ENCODE results near the gene GET3. TPM values are rescaled to one million over a fixed set of nuclear protein-coding genes. Genes with fewer than 3 reads are reported as not detected.

The GET3 gene
- total RNA-seq, 2 experiments from 2014 or later: 90.8 to 91.0 TPM

DNA sequence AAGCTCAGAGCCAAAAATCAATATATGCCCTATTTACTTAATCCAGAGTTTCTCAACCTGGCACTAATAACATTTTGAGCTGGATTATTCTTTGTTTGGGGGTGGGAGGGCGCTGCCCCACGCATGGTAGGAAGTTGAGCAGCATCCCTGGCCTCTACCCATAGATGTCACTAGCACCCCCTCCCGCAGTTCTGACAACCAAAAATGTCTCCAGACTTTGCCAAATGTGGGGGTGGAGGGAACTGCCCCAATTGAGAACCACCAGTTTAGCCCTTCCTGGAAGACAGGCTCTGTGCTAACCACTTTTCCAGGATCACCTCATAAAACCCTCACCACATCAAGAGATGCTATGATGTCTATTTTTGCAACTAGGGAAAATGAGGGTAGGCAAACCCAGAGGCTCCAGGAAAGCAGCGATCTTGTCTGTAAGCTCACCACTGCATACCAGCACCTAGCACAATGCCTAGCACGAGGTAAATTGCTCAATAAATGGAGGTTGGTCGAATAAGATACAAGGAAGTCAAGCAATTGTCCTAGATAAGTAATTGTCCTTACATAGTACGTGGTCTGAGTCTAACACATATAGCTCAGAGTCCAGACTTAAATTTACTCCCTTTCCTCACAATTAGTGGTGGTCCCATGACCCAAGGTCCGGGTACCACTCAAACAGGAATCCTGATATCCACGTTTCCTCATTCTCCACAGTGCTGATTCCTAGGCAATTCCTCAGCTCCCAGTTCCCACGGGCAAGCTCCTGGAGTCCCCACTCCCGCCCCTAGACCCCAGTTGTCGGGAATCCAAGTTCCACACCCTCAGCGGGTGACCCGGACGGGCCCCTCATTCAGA lies 3.7 kb upstream of the GET3 start:
- POLR2A ChIA-PET: interaction anchor here (0.6 to 3.8 kb wide), 6 partner anchors 11 to 220 kb away, joined by 3 to 39 read pairs (median 4); partner anchors contain the start of genes JUNB and TNPO2
- CTCF ChIA-PET: interaction anchor here (0.5 to 3.5 kb wide), 15 partner anchors 8 to 113 kb away, joined by 3 to 11 read pairs (median 4); partner anchors contain the start of genes FBXW9, HOOK2 and RNASEH2A

DNA sequence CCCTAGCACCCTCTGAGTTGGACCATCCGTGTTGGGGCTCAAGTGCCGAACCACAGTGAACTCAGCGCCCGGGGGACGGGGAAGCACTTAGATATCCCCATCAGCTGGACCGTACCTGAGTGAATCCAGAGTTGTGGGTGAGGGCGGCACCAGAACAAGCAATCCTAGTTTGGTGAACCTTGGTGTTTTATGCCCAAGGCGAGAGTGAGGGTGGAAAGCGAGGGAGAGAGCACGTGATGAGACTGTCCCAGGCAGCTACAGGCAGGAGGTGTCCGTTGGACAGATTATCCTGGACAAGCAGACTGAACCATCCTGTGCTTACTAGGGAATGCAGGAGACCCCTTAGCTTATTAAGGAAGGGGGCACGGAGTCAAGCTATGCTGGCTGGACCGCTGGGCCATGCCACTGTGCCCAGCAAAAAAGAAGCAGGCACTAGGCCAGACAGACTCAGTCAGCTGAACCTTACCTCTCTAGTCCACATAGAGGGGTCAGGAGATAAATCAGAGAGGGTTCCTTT lies 596 bp downstream of the GET3 start:
- CTCF ChIA-PET: interaction anchor here (1.6 to 3.0 kb wide), 4 partner anchors 20 to 110 kb away, joined by 4 to 10 read pairs (median 9); no protein-coding TSS in a partner anchor
- POLR2A ChIA-PET: interaction anchor here (0.8 kb wide), 1 partner anchor 54 kb away, joined by 3 read pairs; the partner anchor contains the start of gene JUNB

DNA sequence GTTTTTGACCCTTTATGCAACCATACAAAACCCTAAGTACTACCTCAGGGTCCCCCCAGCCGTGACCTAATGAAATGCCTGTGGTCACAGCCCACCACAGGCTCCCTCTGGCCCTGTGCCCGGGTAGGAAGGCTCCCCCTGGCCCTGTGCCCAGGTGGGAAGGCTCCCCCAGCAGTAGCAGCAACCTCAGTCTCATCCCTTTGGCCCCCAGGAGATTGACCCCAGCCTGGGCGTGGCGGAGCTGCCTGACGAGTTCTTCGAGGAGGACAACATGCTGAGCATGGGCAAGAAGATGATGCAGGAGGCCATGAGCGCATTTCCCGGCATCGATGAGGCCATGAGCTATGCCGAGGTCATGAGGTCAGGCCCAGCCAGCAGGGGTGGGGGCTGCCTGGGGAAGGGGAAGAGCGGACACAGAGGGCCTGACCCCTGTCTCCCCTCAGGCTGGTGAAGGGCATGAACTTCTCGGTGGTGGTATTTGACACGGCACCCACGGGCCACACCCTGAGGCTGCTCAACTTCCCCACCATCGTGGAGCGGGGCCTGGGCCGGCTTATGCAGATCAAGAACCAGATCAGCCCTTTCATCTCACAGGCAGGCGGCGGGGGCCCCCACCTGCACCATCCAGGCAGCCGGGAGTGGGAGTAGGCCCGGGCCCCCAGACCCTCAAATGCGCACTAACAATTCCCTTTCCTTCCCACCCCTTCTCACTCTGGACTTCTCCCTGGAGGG lies 8.0 kb downstream of the GET3 start:
- POLR2A ChIA-PET: no interaction called here

DNA sequence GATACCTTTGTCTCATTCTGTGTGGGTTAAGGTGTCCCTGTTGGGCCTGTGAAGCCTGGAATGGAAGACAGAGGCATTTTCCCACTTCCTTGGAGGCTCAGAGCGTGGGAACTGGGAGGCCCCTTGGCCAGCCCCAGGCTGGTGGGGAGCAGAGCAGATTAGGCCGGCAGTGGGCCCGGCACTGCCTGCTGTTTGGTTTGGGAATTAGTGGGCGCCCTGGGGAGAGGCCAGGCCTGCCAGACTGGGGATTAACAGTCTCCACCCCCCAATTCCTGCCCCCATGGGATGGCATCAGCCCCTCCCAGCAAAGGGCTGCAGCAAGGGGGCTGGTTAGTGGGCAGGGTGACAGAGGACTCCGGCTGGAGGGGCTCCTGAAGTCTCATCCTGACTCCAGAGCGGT lies 11.2 kb downstream of the GET3 start:
- CTCF ChIA-PET: interaction anchor here (2.4 kb wide), 1 partner anchor 100 kb away, joined by 6 read pairs; no protein-coding TSS in a partner anchor
- POLR2A ChIA-PET: no interaction called here

More for the DNA sequence above, 8.0 kb downstream of the GET3 start:
- CTCF ChIA-PET: interaction anchor here (1.3 to 2.9 kb wide), 3 partner anchors 8 to 17 kb away, joined by 4 to 7 read pairs (median 7); partner anchors contain the start of gene GET3

DNA sequence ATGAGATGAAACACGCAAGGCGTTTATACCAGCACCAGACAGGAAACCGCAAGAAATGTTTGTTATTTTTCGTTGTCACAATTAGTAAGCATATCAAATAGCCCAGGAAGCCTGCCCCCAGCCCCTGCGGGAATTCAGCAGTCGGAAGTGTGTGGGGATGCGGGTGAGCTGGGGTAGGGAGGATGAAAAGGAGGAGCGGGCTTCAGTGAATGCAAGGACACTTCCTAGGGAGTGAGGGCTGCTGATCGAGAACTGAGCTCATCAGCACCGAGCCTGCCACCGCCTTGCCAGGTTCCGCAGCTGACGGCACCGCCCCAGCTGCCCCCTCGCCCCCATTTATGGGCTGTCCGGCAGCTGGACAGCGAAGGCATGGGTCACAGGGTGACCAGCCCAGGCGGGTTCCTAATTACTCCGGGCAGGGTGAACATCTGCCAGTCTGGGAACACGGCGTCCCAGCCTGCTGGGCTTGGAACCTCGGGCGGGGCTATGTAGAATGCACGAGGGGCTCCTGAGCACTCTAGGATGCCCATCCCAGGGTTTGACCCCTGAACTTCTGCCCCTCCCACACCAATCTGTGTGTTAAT lies 12.7 kb downstream of the GET3 start:
- POLR2A ChIA-PET: interaction anchor here (0.6 kb wide), 1 partner anchor 26 kb away, joined by 10 read pairs; no protein-coding TSS in a partner anchor

DNA sequence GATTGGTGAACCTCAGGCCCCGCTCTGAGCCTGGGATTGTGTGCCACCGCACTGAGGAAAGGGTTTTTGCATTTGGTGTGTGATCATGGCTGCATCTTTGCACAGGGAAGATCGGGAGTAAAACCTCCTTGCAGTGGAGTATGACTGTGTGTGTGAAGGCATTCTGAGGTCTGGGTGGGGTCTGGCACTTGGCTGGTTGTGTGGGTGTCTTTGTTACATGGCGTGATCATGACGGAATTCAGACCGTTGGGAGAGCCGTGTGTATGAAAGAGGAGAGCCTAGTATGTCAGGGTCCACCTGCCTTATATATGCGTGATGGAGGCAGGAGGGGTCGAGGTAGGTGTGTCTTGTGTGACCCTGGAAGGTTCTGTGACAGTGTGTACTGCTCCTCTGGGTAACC lies 13.6 kb downstream of the GET3 start:
- ChIA-PET CTCF (interaction anchor here (0.6 to 1.5 kb wide), 3 partner anchors 15 to 1909 kb away, joined by 3 to 4 read pairs (median 4); no protein-coding TSS in a partner anchor), POLR2A (no interaction called here)

More for the DNA sequence above, 12.7 kb downstream of the GET3 start:
- CTCF ChIA-PET: interaction anchor here (0.6 to 1.5 kb wide), 3 partner anchors 16 to 1910 kb away, joined by 3 to 4 read pairs (median 4); no protein-coding TSS in a partner anchor

DNA sequence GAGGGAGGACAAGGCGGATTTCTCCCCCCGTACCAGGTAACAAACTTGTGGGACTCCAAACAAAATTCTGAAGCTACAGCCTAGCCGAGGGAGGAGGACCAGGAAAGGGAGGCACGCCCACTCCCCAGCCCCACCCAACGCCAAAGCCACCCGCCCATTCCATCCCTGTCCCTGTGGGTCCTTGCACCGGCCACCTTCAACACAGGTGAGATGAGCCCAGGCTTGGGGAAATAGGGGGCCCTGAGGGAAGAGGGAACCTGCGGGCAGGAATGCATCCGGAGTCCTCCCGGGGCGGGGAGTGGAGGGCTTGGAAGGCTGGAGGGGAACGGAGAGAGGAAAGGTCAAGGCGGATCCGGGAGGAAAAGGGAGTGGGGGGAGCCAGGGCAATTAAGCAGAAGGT lies 14.3 kb downstream of the GET3 start, which contains the start of gene BEST2:
Gene BEST2 (plus strand): TSS at position 157 of the 400 bp plus-strand sequence. CDS start 802 bp downstream, outside the sequence.
- CTCF ChIA-PET: interaction anchor here (1.4 kb wide), 2 partner anchors 12 to 96 kb away, joined by 3 read pairs; no protein-coding TSS in a partner anchor
- POLR2A ChIA-PET: no interaction called here

DNA sequence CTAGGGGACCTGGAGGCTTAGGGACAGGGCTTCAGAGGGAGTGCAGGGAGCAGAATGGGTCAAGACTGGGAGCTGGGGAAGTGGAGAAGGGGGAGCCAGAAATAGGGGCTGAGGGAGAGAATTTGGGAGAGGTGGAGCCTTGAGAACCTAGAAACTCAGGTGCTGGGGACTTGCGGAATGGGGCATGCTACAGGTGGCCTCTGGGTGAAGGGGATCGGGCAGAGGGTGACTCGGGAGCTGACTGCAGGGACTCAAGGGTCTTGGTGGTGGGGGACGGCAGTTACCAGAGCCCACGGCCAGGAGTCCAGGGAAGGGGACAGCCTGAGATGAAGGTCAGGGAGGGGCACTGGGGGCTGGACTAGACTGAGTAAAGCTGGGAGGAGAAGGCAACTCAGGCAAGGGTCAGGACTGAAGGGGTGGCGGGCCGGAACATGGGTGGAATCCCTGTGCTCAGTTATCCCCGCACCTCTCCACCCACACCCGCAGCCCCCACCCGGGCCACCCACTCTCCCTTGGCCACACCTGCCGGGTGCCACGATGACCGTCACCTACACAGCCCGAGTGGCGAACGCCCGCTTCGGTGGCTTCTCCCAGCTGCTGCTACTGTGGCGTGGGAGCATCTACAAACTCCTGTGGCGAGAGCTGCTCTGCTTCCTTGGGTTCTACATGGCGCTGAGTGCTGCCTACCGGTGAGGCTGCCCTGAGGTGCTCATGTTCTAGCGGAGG lies 14.9 kb downstream of the GET3 start:
- POLR2A ChIA-PET: no interaction called here
- CTCF ChIA-PET: interaction anchor here (0.7 to 1.4 kb wide), 4 partner anchors 12 to 96 kb away, joined by 3 to 4 read pairs (median 3); no protein-coding TSS in a partner anchor

DNA sequence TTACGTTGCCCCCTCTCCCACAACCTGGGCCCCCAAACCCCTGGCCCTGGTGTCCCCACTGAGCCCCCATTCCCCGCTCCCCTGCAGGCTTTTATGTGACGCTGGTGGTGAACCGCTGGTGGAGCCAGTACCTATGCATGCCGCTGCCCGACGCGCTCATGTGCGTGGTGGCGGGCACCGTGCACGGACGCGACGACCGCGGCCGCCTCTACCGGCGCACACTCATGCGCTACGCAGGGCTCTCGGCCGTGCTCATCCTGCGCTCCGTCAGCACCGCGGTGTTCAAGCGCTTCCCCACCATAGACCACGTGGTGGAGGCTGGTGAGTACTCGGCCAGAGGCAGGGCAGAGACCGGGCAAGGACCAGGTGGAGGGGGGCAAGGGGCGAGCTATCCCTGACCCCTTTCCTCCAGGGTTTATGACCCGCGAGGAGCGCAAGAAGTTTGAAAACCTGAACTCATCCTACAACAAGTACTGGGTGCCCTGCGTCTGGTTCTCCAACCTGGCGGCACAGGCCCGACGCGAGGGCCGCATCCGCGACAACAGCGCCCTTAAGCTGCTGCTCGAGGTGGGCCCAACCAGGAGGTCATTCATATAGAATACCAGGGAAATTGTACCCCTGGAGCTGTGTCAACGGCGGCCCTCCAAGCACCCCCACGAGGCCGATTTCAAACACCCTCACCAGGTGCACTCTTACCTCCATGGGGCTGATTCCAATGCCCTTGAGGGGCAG lies 17.3 kb downstream of the GET3 start:
- POLR2A ChIA-PET: no interaction called here

DNA sequence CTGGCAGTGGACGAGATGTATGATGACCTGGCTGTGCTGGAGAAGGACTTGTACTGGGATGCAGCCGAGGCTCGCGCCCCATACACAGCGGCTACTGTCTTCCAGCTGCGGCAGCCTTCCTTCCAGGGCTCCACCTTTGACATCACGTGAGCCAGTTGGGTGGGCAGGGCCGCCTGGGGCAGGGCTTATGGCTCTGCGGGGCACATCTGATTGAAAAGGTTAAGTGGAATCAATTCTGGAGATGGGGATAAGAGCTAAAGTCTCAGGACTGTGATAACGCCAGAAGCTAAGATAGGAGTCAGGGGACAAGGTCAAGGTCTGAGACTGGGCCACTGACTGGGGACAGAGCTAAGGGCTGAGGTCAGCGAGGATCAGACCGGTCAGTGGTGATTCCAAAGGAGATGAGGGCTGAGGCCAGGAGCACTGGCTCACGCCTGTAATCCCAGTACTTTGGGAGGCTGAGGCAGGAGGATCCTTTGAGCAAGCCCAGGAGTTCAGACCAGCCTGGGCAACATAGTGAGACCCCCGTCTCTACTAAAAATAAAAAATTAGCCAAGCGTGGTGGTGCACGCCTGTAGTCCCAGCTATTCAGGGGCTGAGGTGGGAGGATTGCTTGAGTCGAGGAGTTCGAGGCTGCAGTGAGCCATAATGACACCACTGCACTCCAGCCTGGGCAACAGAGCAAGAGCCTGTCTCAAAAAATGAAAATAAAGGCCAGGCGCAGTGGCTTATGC lies 19.0 kb downstream of the GET3 start:
- ChIA-PET CTCF (interaction anchor here (0.6 to 25.8 kb wide), 6 partner anchors 10 to 90 kb away, joined by 3 to 598 read pairs (median 10); partner anchors contain the start of genes JUNB, PRDX2 and THSD8), POLR2A (interaction anchor here (0.7 kb wide), 1 partner anchor 9 kb away, joined by 3 read pairs; no protein-coding TSS in a partner anchor)

More for the DNA sequence above, 17.3 kb downstream of the GET3 start:
- CTCF ChIA-PET: interaction anchor here (0.5 to 25.8 kb wide), 6 partner anchors 13 to 109 kb away, joined by 3 to 598 read pairs (median 3); partner anchors contain the start of genes JUNB, PRDX2 and THSD8

DNA sequence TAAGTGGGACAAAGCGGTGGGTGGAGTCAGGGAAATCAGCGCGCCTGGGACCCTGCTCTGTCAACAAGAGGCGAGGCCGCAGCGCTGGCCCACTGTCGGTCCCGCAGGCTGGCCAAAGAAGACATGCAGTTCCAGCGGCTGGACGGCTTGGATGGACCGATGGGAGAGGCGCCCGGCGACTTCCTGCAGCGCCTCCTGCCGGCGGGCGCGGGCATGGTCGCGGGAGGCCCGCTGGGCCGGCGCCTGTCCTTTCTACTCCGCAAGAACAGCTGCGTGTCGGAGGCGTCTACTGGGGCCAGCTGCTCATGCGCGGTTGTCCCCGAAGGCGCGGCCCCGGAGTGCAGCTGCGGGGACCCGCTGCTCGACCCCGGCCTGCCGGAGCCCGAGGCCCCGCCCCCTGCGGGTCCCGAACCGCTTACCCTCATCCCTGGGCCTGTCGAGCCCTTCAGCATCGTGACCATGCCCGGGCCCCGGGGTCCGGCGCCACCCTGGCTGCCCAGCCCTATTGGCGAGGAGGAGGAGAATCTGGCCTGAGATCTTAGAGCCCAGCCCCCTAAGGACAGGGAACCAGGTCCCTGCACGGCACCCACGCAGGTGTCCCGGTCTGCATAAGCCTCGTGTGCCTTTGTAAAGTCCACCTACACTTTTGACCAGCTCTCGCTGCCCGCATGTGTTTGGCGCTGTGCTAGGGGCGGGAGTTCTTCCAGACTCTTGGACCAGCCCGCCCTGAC lies 20.4 kb downstream of the GET3 start:
- ChIA-PET CTCF (interaction anchor here (0.6 to 25.8 kb wide), 31 partner anchors 8 to 235 kb away, joined by 3 to 598 read pairs (median 4); partner anchors contain the start of genes DHPS, GET3, HOOK2 and JUNB), POLR2A (no interaction called here)

DNA sequence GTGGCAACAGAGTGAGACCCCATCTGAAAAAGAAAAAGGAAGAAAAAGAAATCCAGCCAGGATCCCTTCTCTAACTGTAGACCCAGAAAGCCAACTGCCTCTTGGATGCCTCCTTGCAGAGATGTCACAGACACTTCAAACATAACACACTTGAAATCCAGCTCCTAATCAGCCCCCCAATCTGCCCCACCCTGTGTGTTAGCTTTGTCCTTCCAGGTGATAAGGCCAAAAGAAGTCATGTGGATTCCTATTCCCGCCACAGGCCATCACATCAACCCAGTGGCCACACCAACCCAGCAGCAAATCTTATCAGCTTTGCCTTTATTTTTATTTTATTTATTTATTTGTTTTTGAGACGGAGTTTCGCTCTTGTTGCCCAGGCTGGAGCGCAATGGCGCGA lies 22.4 kb downstream of the GET3 start:
- ChIA-PET POLR2A (no interaction called here), CTCF (interaction anchor here (0.6 to 25.8 kb wide), 21 partner anchors 12 to 125 kb away, joined by 3 to 598 read pairs (median 5); partner anchors contain the start of genes FBXW9, JUNB, PRDX2 and RNASEH2A)

DNA sequence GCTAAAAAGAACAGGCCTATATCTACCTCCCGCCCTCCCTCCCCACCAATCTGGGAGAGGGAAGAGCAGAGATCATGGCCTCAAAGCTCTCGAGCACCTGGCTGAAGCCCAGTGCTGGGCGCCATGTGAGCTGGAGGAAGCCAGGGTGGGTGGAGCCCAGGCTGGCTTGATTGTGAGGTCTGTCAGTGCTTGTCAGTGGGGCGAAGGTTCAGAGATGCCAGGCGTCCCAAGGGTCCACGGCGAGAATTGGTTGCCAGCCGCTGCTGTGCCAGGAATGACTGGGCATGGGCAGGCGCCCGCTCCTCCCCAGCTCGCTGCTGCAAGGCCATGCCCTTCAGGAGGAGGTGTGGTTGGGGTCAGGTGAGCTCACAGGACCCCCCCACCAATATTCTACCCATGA lies 25.8 kb downstream of the GET3 start:
- POLR2A ChIA-PET: interaction anchor here (0.7 to 1.2 kb wide), 2 partner anchors 33 to 40 kb away, joined by 4 to 12 read pairs; no protein-coding TSS in a partner anchor
- CTCF ChIA-PET: interaction anchor here (0.6 to 25.8 kb wide), 5 partner anchors 13 to 152 kb away, joined by 3 to 598 read pairs (median 4); partner anchors contain the start of genes JUNB, PRDX2, RNASEH2A and THSD8

DNA sequence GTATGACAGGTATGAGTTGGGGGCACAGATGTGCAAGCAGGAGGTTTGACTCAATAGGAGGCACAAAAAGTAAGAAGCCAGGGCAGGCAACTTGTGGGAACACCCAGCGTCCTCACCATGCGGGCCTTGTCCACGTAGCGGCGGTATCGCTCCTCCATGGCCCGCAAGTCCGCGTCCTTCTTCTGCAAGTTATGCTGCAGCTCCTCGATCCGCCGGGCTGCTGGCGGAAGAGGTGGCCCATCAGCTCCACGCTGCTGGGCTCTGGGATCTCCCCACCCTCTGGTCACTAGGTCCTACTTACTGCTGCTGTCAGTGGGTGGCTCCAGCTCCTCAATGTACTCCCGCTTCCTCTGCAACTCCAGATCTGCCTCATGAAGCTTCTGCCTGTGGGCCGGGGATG lies 27.4 kb downstream of the GET3 start:
- ChIA-PET CTCF (interaction anchor here (0.7 to 25.8 kb wide), 10 partner anchors 12 to 329 kb away, joined by 3 to 598 read pairs (median 4); partner anchors contain the start of genes GET3, JUNB, PRDX2 and RNASEH2A), POLR2A (interaction anchor here (0.9 to 2.1 kb wide), 2 partner anchors 17 to 32 kb away, joined by 6 to 10 read pairs; no protein-coding TSS in a partner anchor)

DNA sequence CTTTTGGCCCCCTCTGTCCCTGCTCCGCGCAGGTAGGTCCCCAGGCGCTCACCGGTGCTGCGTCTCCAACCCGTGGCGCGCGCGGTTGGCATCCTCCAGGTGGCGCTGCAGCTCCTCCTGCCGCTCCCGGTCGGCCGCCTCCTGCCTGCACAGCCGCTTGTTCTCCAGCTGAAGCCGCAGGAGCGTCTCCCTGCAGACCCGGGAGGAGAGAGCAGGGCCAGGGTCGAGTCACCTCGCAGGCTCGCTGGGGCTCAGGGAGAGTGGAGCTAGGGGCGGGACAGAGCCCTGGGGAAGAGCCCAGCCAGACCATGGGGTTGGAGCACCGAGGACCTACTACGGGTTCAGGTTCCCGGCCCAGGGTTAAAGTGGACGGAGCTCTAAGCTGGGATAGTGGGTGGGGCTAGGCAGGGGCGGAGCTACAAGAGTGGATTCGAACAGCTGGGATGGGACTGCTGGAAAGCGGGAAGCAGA lies 28.8 kb downstream of the GET3 start:
- ChIA-PET CTCF (interaction anchor here (0.7 to 25.8 kb wide), 32 partner anchors 8 to 286 kb away, joined by 3 to 598 read pairs (median 4); partner anchors contain the start of genes GET3, JUNB, PRDX2 and RNASEH2A), POLR2A (interaction anchor here (0.6 to 2.1 kb wide), 4 partner anchors 10 to 148 kb away, joined by 3 to 12 read pairs (median 7); partner anchors contain the start of gene JUNB)
